ENCODE measurements around the gene SH3GL1.

The SH3GL1 gene

GRCh38 chr19:4313847-4314490 is 86.4 kb downstream of the SH3GL1 start:
- DNase-seq = no peak

All from activated CD4-positive, alpha-beta T cell treated with anti-CD3 and anti-CD28 coated beads for 4 hours (primary cell).